Measurements from ENCODE around the gene NKX3-2.
"Not testable (repeated sequence)": the region's sequence is repeated elsewhere in the genome, so short reads cannot be mapped to it uniquely, and the experiment has no call there.

The NKX3-2 gene

DNA sequence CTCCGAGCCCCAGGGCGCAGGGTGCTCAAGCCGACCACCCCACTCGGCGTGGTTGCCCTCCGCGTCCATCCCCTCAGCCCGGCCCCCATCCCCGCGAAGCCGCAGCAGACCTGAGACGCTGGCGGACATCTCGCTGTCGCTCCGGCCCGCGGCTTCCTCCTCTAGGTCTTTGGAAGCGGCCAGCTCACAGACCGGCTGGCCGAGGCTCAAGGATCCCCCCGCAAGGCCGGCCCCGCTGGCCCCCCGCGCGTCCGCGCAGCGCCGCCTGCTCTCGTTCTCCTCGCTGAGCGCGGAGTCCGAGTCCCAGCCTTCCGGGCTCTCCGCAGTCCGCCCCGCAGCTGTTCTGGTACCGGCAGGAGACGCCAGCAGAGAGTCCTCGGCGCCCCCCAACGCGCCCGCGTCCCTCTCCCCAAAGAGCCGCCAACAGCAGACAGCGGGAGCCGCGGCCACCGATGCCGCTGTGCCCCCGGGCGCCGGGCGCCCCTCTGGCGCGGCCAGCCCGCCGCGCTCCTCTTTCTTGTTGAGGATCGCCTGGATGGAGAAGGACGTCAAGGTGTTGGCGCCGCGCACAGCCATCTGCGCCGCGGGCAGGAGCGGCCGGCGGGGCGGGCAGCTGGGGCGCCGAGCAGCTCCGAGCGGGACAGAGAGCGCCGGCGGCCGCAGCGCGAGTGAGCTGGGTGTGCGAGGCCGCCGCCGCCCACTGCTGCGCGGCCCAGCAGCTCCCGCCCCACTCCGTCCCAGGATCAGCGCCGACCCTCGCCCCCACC lies at the start of gene NKX3-2:
TSS of gene NKX3-2 (minus strand) at position 670 of the 767 bp plus-strand sequence. CDS start at position 576, 94 bp downstream.
- no peak for DNase-seq

- no peak for DNase-seq
Measured at GRCh38 chr4:13592220-13592619, 47.9 kb upstream of the NKX3-2 start.

DNA sequence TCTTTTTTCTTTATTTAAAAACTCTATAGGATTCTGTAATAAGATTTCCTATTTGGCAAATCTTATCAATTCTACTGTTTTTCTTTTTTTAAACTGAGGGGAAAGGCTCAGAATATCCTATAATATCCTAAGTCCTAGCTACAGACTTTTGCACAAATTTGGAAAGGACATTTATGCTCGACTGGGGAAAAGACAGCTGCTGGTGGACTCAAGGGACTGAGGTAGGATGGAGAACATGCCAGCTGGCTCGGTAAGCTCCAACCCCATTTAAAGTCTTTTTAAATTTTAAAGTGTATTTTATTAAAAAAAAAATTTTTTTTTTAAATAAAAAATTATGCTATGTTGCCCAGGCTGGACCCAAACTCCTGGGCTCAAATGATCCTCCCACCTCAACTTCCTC lies 46.5 kb upstream of the NKX3-2 start:
- no peak for DNase-seq

GRCh38 chr4:13588954-13589353 lies 44.6 kb upstream of the NKX3-2 start:
- DNase-seq: no peak

DNA sequence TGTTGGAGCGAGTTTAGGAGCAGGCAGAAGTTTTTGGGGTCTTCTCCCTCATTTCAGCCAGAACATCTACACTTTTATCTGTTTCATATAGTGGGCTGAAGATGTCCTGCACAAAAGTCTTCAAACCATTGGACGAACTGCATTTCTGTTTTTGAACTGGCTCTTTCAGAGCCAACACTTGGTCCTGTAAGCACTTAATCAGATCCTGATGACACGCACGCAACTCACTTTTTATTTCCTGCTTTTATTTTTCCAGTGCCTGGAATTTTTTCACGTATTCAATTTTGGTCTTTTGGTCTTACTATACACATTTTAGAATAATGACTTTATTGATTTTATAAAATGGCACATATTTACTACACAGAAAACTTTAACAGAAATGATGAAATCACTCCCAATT lies 40.2 kb upstream of the NKX3-2 start:
- DNase-seq: peak; percentile 4

DNA sequence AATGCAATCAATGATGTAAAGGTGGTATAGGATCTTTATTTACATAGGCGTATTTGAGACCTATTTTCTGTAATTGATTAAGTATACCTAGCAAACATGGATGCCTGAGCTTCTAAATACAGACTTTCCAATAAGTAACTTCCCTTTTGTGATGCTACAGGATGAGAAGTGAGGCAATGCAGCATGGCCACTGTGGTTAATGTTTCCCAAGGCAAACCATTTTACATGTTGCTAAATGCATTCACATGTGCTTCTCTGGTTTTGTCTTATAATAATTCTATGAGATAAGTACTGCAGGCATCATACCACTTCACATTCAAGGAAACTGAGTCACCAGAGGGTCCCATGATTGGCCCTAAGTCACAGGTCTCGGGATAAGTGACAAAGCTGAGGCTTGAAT lies 35.7 kb upstream of the NKX3-2 start:
- no peak for DNase-seq

GRCh38 chr4:13577660-13578059 lies 33.4 kb upstream of the NKX3-2 start:
- DNase-seq: no peak

GRCh38 chr4:13570916-13571315 lies 26.6 kb upstream of the NKX3-2 start:
- DNase-seq: no peak

GRCh38 chr4:13567125-13567524 lies 22.8 kb upstream of the NKX3-2 start:
- no peak for DNase-seq

GRCh38 chr4:13562876-13563275 lies 18.6 kb upstream of the NKX3-2 start:
- no peak for DNase-seq

DNA sequence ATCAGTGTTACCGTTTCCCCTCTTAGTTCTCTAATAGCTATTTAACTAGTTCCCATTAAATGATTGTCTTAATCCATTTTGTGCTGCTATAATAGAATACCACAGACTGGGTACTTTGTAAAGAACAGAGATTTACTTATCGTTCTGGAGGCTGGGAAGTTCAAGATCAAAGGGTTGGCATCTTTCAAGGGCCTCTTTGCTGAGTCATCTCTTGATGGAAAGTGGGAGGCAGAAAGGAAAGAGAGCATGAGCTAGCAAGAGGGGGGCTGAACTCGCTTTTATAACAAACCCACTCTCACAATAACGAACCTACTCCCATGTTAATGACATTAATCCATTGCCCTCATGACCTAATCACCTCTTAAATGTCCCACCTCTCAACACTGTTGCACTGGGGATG lies 17.4 kb upstream of the NKX3-2 start:
- no peak for DNase-seq

DNA sequence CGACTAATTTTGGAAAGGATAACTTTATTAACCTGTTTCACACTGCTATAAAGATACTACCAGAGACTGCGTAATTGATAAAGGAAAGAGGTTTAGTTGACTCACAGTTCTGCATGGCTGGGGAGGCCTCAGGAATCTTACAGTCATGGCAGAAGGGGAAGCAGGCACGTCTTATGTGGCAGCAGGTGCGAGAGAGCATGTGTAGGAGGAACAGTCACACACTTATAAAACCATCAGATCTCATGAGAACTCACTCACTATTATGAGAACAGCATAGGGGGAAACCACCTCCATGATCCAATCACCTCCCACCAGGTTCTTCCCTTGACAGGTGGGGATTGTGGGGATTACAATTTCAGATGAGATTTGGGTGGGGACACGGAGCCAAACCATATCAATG lies 15.8 kb upstream of the NKX3-2 start:
- not testable (repeated sequence) for DNase-seq

DNA sequence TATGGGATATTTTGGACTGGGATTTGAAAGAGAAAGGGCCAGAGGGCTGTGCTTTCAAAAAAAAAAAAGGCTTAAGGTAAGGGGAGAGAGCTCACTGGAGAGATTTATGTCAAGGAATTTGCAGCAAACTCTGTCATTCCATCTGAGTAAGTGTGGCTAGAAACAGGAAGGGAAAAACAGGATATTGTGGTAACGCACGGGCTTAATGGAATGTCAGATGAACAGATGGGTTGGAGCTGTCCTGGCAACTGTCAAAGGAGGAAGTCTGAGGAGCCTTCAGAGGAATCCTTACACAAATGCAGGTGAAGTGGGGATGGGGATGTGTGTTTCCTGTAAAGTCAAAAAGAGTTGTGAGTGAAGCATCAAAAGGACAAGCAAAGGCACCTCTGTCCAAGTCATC lies 15.1 kb upstream of the NKX3-2 start:
- peak; percentile 83 for DNase-seq

GRCh38 chr4:13558881-13559280 lies 14.6 kb upstream of the NKX3-2 start:
- peak; percentile 30 for DNase-seq

GRCh38 chr4:13555325-13555724 lies 11.0 kb upstream of the NKX3-2 start:
- no peak for DNase-seq

DNA sequence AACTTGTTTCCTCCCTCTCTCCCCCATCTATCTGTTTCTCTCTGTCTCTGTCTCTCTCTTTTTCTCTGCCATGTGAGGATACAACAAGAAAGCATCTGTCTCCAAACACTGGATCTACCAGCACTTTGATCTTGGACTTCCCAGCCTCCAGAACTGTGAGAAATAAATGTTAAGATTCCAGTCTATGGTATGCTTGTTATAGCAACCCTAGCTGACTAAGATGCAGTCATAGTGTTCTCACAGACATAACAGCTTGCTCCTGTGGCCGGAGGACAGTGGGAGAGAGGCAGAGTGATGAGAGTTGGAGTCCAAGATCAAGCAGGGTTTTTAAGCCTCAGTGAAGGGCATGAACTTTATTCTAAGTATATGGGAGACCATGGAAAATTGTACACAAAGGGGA lies 8.8 kb upstream of the NKX3-2 start:
- DNase-seq: no peak

DNA sequence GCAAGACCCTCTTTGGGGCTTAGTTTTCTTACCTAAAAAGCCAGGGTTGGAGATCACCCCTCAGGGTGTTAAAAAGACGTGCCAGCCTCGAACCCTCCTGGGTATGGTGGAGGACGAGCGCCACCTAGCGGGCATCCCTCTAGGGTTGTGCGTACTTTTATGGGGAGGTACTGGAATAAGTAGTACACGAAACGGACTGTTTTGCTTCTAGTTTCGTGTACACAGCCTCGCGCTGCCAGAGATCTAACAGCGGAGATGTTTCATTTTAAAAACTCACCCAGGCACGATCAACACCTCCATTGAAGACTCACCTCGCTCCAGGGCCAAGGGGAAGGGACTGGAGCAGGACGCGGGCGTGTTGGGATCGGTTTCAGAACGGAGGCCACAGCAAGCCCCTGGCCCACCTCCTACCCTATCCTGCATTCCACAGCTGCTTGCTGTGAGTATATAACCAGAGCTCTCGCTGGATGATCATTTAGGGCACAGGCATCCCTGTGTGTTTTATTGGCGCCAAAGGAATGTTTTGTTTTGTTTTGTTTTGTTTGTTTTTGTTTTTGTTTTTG lies 4.8 kb upstream of the NKX3-2 start:
- DNase-seq: peak; percentile 72

DNA sequence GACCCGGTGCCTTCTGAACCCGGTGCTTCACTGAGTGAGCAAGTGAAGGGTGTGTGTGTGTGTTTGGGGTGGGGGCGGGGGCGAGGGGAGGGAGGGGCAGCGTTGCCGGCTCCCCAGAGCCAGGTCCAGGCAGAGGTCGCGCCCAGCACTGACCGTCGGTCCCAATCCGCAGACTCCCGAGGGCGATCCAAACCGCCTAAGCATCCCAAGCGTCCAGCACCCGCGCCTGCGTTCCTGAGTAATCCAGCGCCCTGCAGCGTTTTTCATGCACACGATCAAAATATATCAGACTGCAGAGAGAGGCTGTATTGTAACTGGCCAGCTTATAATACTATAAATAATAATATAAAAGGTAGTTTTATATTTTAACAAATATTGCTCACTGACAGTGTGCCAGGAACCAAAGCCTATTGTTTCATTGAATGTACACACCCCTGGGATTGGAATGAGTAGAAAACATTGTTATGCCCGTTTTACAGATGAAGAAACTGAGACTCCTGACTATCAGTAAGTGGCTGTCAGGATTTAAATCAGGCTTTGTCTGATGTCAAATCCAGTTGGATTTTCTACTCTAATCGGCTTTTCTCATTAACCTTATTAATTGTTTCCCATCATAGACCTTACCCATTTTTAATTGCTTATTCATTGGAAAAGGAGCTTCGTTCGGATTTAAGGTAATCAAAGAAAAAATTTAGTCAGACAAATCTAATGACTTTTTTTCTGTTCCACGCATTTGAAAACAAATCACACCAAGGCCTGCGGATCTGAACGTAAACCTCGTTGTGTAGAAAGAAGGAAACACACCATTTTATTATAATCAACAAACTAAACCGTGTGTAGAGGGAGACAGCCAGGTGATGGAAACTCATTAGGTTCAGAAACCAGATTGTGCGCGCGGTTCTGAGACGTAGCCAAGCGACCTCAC lies 4.0 kb upstream of the NKX3-2 start:
- no peak for DNase-seq

DNA sequence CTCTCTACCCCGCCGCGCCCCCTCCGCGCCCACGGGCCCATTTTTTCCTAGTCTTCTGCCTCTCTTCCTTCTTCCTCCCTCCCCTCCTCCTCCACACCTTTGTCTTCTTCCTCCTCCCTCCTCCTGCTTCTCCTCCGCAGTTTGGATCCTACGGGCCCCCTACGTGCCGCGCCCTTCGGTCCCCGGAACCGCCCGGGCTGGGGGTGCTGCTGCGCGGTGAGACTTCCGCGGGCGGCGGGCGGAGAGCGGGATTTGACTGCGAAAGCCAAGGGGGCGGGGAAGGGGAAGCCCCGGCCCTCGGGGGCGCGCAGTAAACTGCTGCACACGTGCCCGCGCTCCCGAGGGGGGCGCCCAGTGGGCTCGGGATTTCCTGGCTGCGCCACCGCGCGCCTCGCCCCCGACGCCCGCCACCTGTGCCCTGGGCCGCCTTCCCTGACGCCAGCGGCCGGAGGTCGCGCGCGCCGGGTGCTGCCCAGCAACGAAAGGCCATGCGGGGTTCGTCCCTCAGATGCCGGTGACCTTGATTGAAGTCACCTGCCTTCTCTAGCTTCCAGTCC lies 3.3 kb upstream of the NKX3-2 start:
- no peak for DNase-seq

- no peak for DNase-seq
Measured at GRCh38 chr4:13546941-13547484, 2.7 kb upstream of the NKX3-2 start.

- no peak for DNase-seq
Measured at GRCh38 chr4:13546142-13546940, 2.0 kb upstream of the NKX3-2 start.

- DNase-seq: no peak
Measured at GRCh38 chr4:13545394-13545808, 1.1 kb upstream of the NKX3-2 start.
